GM18511 (cell line): ENCODE measurements around the gene ASIC2.

Experiments
- ATAC-seq: cut with Tn5 transposase; IDR thresholded peaks from one replicate; pipeline ENCODE4 v1.9.1; 2021; ENCODE audit warnings: mild to moderate bottlenecking, moderate library complexity; ENCODE audit not compliant: unreplicated experiment

Gene ASIC2

DNA sequence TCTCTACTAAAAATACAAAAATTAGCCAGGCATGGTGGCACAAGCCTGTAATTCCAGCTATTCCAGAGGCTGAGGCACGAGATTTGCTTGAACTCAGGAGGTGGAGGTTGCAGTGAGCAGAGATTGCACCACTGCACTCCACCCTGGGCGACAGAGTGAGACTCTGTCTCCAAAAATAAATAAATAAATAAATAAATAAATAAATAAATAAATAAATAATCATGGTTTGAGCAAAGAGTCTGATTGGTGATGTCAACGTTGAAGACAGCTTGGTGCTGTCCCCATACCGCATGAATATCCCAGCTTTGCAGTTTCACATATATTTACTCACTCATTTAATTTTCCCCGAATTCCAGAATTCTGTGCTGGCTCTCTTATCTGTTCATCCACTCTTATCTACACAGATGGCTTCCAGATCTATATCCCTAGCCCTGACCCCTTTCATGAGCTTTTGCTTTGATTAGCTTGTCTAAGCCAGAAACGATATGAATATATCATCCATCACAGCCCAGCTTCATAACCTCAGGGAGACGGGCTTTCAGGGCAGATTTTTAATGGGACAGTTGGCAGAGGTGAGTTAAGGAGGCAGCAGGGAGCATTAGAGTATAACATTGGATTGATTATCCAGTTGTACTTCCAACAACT, 210.4 kb downstream of the ASIC2 start:
- ATAC-seq = no peak

DNA sequence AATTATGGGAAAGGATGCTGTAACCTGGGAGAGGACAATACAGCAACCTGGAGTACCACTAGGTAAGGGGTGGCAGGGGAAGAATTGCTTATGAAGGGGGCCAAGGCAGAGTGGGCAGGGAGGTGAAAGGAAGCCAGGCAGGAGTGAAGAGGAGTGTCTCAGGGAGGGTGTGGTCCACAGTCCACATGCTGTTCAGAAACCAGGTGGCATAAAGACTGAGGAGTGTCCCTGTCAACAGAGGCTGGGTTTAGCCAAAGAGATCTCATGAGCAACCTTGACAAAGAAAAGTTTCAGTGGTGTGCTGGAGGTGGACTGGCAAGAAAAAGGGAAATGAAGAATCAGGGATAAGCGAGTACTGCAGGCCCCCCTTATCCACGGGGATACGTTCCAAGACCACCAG, 213.0 kb downstream of the ASIC2 start:
- ATAC-seq = no peak

DNA sequence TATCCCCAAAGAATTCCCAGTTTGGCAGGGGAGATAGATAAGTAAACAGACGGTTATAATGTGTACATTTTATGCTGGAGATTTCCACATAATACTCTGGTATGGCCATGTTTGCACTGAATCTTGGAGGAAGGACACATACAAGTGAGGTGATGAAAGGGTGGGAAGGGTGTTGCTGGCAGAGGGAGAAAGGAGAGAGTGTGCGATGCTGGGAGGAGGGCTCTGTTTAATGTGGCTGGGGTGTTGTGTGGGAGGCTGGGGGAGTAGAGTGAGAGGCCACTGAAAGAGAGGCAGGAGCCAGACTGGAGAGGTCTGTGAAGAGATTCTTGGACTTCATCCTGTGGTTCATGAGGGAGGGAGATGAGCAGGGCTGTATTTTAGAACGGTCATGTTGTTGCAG, 213.9 kb downstream of the ASIC2 start:
- ATAC-seq = no peak

GRCh38 chr17:33076979-33077378, 216.1 kb downstream of the ASIC2 start:
- ATAC-seq = no peak

- ATAC-seq = no peak
These were observed 219.7 kb downstream of the ASIC2 start for GRCh38 chr17:33073416-33073815.

- no peak for ATAC-seq
These were observed 220.5 kb downstream of the ASIC2 start for GRCh38 chr17:33072421-33073161.

DNA sequence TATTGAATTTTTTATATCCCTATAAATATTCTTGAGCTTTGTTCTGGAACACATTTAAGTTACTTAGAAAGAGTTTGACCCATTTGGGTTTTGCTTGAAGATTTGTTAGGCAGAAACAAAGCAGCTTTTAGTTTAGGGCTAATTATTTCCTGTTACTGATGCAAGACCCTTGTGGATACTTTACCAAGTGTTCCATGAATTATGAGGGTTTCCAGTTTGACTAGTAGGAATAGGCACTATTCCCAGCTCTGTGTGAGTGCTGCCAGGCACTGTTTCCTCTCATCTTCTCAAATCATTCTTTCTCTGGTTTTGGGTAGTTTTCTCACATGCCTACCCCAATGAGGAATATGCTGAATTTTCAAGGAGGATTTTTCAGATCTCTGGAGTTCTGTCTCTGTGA, 221.4 kb downstream of the ASIC2 start:
- no peak for ATAC-seq

- ATAC-seq = no peak
These were observed 235.5 kb downstream of the ASIC2 start for GRCh38 chr17:33057564-33057963.

- no peak for ATAC-seq
These were observed 236.5 kb downstream of the ASIC2 start for GRCh38 chr17:33056399-33057146.

- ATAC-seq = no peak
These were observed 237.3 kb downstream of the ASIC2 start for GRCh38 chr17:33055746-33056145.

DNA sequence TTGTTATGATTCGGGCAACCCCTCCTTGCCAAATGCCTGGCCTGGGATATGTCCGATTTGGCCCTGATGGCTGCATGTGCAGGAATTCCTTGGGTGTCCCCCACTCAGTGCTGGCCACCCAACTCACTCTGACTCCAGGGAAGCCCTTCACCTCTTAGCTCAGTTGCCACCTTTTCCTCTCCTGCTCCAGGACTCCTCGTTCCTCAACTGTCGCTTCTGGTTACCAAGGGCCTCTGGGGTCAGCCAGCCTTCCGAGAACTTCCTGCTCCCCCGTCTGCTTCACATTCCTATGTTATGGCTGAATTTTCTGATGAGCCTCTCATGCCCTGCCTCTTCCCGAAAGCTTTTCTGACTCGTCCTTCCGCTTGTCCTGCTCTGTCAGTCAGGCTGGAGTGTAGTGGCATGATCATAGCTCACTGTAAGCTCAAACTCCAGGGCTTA, 237.9 kb downstream of the ASIC2 start:
- no peak for ATAC-seq

DNA sequence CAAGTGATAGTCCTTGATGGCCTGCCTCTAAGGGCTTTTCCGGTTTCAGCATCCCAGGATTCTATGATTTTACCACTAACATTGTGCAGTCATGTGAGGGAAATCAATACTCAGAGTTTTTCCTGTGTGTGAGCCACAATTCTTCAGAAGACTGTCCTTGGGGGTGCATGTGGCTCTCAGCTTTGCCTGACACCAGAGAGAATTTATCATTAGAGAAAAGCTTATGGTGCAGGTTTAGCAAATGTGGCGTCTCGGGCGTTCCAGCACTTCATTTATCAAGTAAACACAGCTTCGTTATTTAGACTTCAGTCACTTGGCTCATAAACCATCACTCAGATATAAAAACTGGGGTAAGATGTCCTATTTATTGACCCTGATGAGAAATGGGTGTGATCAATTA, 238.7 kb downstream of the ASIC2 start:
- no peak for ATAC-seq

DNA sequence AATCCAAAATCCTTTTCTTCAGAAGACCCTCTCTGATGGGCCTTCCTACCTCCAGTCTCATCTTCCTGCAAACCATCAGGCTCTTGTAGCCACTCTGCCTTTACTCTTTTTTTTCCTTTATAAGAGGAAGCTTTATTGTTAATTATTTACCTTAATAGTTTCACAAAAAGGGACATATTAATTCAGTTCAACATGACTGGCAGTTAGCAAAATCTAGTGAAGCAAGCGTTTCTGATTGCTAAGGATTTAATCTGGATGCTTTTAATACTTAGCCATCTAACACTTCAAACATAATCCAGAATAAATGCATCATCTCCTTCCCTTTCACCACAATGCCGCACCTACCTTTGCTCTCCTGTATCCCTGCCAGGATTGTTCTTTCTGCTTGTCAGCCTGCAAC, 239.4 kb downstream of the ASIC2 start:
- no peak for ATAC-seq

- ATAC-seq = no peak
These were observed 240.2 kb downstream of the ASIC2 start for GRCh38 chr17:33052856-33053255.

DNA sequence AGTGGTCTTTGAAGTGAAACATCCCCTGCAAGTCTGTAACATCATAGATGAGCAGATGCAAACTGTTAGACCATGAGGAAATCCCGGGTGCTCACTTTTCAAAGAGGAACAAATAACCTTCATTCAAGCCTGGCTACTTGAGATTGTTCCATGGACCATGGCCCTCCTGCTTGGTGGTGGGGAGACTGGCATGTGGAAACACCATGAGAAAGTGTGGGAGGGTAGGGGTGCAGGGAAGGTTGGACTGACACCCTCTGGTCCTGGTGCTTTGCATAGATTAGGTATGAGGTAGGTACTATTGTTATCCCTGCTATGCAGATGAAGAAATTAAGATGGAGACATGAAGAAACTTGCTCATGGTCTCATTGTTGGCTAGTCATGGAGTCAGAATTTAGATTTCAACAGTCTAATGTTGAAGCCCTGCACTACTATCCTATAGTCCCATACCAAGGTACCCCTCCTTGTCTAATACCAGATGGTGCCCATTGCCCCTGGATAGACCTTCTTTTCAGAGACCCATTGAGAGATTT, 242.4 kb downstream of the ASIC2 start:
- no peak for ATAC-seq

GRCh38 chr17:33049781-33050414, 243.2 kb downstream of the ASIC2 start:
- no peak for ATAC-seq

- no peak for ATAC-seq
These were observed 246.5 kb downstream of the ASIC2 start for GRCh38 chr17:33046361-33047255.

DNA sequence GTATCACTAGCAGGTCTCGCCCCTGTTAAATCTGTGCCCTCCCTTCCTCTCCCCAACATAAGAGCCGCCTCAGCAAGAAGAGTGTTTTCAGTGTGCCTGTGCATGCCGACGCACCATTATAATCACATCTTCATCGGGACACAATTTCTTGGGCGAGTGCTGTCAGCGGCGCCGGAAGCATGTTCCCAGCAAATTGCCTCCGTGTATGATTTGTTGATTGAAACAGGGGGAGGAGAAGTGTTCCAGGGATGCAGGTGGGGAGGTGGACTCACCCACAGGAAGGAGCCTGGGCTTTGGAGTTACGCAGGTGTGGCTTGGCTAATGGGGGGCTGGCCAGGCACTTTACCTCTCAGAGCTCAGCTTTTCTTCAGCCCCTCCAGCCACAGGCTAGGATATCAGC, 247.9 kb downstream of the ASIC2 start:
- ATAC-seq = no peak

GRCh38 chr17:33044771-33045170, 248.3 kb downstream of the ASIC2 start:
- no peak for ATAC-seq

- ATAC-seq = no peak
These were observed 252.6 kb downstream of the ASIC2 start for GRCh38 chr17:33040461-33040860.
